ENCODE results near the gene MRAS.
"Not testable (repeated sequence)": the region's sequence is repeated elsewhere in the genome, so short reads cannot be mapped to it uniquely, and the experiment has no call there.

The MRAS gene

DNA sequence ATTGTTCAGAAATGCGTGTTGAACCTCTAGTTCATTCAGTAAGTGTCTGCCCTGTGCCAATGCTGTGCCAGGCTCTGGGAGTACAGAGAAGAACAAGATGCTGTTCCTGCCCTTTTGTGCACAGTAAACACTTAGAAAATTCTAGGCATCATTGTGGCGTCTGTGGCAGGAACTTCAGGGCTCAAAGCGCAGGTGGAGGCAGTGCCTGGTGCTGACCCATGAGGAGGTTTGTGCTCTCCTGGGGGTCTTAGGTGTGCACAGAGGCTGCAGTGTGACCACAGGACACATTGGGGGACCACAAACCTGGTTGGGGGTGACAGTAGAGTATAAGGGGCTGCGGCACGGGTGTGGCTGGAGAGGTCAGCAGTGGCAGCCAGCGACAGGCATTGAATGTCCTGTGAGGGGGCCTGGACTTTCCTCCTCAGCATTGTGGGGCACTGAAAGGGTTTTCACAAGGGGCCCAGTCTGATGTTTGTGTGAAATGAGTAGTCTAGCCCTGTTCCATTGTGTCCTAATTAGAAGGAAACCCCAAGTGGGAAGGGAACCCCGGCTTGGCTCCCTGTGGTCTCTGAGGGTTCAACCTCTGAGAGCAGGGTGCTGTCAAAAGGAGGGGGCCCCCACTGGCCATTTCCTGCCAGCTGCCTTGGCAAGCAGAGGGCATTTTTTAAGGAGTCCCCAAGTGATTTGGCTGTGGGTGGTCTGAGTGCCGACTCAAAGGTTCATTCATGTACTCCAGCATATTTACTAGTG is 20.9 kb downstream of the MRAS start:
- no peak overlapping the region for H3K9ac ChIP-seq (ENCODE audit: low read depth, low read length)
- no peaks in the 10 kb centered on the region for H3K4me1 ChIP-seq (ENCODE audit: insufficient read depth, low read length)
- H3K27ac ChIP-seq (ENCODE audit: low read length): no peak overlapping the region
- no peak overlapping the region for H3K4me3 ChIP-seq (ENCODE audit: low read length)
- no peaks in the 10 kb centered on the region for H3K27me3 ChIP-seq (ENCODE audit: insufficient read depth, low read length)
- 0 out of 2 replicates have a peak, but pooled peaks cover under 1% of the 10 kb centered on the region for H3K36me3 ChIP-seq (ENCODE audit: insufficient read depth, low read depth, low read length)
- no peaks in the 10 kb centered on the region for H3K9me3 ChIP-seq (ENCODE audit: insufficient read depth, low read depth, low read length)

DNA sequence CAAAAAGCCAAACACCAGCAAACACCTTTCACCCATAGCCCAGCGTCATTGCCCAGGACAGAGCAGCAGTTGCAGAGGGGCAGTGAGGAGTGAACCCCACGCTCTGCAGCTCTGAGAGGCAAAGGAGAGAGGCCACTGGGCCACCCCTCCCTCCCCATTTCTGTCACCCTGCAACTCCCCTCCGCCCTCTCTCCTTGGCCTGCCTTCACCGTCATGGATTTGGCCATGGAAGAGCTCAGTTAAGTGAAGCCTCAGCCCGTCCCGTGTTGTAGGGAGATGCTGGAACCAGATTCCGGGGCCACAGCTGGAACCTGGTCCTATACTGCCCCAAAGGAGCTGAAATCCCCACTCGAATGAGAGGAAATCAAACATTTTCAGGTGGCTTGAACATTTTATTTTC is 21.9 kb downstream of the MRAS start:
- Histone ChIP-seq H3K4me1 (ENCODE audit: insufficient read depth, low read length) (no peaks in the 10 kb centered on the region), H3K36me3 (ENCODE audit: insufficient read depth, low read depth, low read length) (0 out of 2 replicates have a peak, but pooled peaks cover 5% of the 10 kb centered on the region)

DNA sequence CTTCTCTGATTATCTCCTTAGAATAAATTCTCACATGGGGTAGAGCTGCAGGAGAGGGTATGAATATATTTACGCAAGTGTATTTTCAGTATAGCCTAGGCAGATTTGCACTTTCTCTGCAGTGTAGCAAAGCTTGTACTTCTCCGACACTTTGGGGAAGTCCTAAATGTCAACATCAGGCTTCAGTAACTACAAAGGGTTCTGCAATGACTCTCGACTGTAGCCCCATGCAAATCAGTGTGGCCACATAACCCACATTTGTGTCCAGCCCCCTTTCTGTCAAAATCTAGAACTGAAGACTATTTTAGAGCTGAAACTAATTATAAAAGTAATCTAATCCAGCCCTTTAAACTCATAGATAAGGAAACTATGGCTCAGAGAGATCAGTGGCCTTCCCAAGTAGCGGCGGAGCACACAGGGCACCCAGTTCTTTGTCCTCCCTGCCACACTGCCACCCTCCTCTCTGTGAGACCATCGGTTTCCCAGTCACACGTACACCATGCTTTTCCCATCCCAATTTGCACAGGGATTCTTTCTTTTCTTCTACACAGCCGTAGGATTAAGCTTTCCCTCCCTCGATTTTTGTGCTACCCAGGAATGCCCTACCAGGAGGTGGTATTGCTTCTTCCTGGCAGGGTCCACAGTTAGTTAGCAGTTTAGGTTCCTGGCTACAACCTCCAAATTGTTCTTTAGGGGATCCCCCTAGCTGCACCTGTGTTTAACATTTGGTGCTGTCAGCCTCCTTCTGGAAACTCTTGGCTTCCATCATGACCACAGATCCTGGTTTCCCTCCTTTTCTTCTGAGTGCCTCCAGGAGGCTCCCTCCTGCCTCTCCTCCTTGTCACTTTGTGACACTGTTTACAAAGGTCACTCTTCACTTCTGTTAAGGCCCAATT is 22.9 kb downstream of the MRAS start:
- Histone ChIP-seq H3K4me3 (ENCODE audit: low read length) (no peak overlapping the region), H3K27me3 (ENCODE audit: insufficient read depth, low read length) (no peaks in the 10 kb centered on the region), H3K36me3 (ENCODE audit: insufficient read depth, low read depth, low read length) (0 out of 2 replicates have a peak, but pooled peaks cover 5% of the 10 kb centered on the region), H3K27ac (ENCODE audit: low read length) (no peak overlapping the region), H3K9ac (ENCODE audit: low read depth, low read length) (no peak overlapping the region), H3K9me3 (ENCODE audit: insufficient read depth, low read depth, low read length) (no peaks in the 10 kb centered on the region), H3K4me1 (ENCODE audit: insufficient read depth, low read length) (no peaks in the 10 kb centered on the region)

More for the DNA sequence above, 21.9 kb downstream of the MRAS start:
- H3K27me3 ChIP-seq (ENCODE audit: insufficient read depth, low read length): no peaks in the 10 kb centered on the region
- H3K9me3 ChIP-seq (ENCODE audit: insufficient read depth, low read depth, low read length): no peaks in the 10 kb centered on the region
- H3K9ac ChIP-seq (ENCODE audit: low read depth, low read length): no peak overlapping the region
- no peak overlapping the region for H3K27ac ChIP-seq (ENCODE audit: low read length)
- no peak overlapping the region for H3K4me3 ChIP-seq (ENCODE audit: low read length)

DNA sequence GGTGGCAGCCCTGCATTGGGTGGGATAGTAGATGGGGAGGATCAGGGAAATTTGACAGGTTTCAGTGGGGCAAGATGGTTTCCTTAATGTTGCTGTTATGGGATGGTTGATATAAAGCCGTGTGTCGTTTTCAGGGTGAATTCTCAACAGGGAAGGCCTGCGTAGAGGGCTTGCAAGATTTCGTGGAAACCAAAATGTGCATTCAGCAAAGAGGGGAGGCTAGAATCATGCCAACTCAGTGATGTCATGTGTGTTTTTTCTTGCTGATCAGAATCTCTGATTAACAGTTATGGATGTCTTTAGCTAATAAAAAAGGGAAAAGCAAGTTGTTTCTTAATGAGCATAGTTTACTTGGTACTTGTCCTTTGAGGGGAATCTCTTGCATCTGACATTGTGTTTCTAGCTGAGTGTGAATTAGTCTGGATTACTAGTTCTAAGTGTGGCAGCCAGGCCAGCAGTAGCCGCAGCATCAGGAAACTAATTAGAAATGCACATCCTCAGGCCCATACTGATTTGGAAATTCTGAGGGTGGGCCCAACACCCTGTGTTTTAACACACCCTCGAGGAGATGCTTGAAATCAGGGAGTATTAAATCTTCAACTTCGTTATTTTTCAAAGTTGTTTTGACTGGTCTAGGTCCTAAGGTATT is 24.8 kb downstream of the MRAS start:
- Histone ChIP-seq H3K27me3 (ENCODE audit: insufficient read depth, low read length) (no peaks in the 10 kb centered on the region), H3K4me3 (ENCODE audit: low read length) (no peak overlapping the region), H3K27ac (ENCODE audit: low read length) (no peak overlapping the region), H3K36me3 (ENCODE audit: insufficient read depth, low read depth, low read length) (0 out of 2 replicates have a peak, but pooled peaks cover 5% of the 10 kb centered on the region), H3K9me3 (ENCODE audit: insufficient read depth, low read depth, low read length) (no peaks in the 10 kb centered on the region), H3K4me1 (ENCODE audit: insufficient read depth, low read length) (no peaks in the 10 kb centered on the region), H3K9ac (ENCODE audit: low read depth, low read length) (no peak overlapping the region)

DNA sequence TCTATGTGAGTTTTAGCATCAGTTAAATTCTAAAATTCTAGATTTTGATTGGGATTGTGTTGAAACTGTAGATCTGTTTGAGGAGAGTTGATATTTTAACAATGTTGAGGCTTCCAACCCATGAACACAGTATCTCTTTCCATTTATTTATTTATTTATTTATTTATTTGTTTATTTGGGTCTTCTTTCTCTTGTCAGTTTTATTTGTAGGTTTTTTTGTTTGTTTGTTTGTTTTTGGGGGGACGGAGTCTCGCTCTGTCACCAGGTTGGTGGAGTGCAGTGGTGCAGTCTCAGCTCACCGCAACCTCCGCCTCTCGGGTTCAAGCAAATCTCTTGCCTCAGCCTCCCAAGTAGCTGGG is 25.3 kb downstream of the MRAS start:
- Histone ChIP-seq H3K4me1 (ENCODE audit: insufficient read depth, low read length) (no peaks in the 10 kb centered on the region), H3K27me3 (ENCODE audit: insufficient read depth, low read length) (no peaks in the 10 kb centered on the region), H3K36me3 (ENCODE audit: insufficient read depth, low read depth, low read length) (0 out of 2 replicates have a peak, but pooled peaks cover 5% of the 10 kb centered on the region), H3K27ac (ENCODE audit: low read length) (no peak overlapping the region), H3K4me3 (ENCODE audit: low read length) (no peak overlapping the region), H3K9ac (ENCODE audit: low read depth, low read length) (no peak overlapping the region), H3K9me3 (ENCODE audit: insufficient read depth, low read depth, low read length) (no peaks in the 10 kb centered on the region)

DNA sequence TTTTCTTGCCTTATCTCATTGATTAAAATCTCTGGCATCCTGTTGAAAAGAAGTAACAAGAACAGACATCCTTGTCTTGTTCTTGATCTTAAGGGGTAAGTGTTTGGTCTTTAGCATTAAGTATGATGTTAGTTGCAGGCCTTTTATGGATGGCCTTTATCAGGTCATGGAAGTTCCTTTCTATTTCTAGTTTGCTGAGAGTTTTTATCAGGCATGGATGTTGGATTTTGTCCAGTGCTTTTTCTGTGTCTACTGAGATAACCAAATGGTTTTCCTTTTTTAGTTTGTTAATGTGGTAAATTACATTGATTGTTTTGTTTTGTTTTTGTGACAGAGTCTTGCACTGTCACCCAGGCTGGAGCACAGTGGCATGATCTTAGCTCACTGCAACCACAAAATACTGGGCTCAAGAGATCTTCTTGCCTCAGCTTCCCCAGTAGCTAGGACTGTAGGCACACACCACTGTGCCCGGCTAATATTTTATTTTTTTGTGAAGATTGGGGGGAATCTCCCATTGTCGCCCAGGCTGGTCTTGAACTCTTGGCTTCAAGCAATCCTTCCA is 26.3 kb downstream of the MRAS start:
- no peaks in the 10 kb centered on the region for H3K9me3 ChIP-seq (ENCODE audit: insufficient read depth, low read depth, low read length)
- H3K4me1 ChIP-seq (ENCODE audit: insufficient read depth, low read length): no peaks in the 10 kb centered on the region
- no peaks in the 10 kb centered on the region for H3K27me3 ChIP-seq (ENCODE audit: insufficient read depth, low read length)
- no peak overlapping the region for H3K27ac ChIP-seq (ENCODE audit: low read length)
- H3K4me3 ChIP-seq (ENCODE audit: low read length): no peak overlapping the region
- 0 out of 2 replicates have a peak, but pooled peaks cover 5% of the 10 kb centered on the region for H3K36me3 ChIP-seq (ENCODE audit: insufficient read depth, low read depth, low read length)
- H3K9ac ChIP-seq (ENCODE audit: low read depth, low read length): no peak overlapping the region

DNA sequence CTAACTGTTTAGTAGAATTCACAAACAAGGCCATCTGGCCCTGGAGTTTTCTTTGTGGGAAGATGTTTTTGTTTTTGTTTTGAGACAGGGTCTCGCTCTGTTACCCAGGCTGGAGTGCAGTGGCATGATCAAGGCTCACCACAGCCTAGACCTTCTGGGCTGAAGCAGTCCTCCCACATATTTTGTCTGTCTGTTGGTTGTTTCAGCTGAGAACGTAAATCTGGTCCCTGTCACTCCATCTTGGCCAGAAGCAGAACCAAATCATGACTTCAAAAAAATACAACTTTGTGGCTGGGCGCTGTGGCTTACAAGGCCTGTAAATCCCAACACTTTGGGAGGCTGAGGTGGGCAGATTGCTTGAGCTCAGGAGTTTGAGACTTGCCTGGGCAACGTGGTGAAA is 27.1 kb downstream of the MRAS start:
- Histone ChIP-seq H3K27ac (ENCODE audit: low read length) (no peak overlapping the region), H3K9ac (ENCODE audit: low read depth, low read length) (no peak overlapping the region), H3K4me1 (ENCODE audit: insufficient read depth, low read length) (no peaks in the 10 kb centered on the region), H3K36me3 (ENCODE audit: insufficient read depth, low read depth, low read length) (0 out of 2 replicates have a peak, but pooled peaks cover 5% of the 10 kb centered on the region), H3K9me3 (ENCODE audit: insufficient read depth, low read depth, low read length) (no peaks in the 10 kb centered on the region), H3K4me3 (ENCODE audit: low read length) (no peak overlapping the region), H3K27me3 (ENCODE audit: insufficient read depth, low read length) (no peaks in the 10 kb centered on the region)

DNA sequence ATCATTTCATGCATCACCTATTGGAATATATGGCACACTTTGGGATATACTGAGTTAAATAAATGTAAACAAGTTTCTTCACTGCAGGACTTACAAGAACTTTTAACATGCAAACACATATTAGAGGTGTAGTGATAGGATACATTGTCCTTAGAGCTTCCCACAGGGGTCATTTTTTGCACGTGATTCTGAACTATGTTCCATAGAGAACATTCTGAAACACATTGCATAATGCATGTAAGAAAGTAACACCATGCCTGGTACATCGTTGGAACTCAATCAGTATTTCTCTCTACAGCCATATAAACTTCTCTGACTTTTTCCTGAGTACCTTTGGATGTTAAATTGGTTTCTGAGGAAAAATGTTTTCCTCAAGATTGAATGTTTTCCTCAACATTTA is 28.3 kb downstream of the MRAS start:
- no peaks in the 10 kb centered on the region for H3K9me3 ChIP-seq (ENCODE audit: insufficient read depth, low read depth, low read length)
- no peak overlapping the region for H3K4me3 ChIP-seq (ENCODE audit: low read length)
- no peaks in the 10 kb centered on the region; the same call in 1 of the 2 replicates for H3K4me1 ChIP-seq (ENCODE audit: insufficient read depth, low read length)
- 0 out of 2 replicates have a peak, but pooled peaks cover 5% of the 10 kb centered on the region for H3K36me3 ChIP-seq (ENCODE audit: insufficient read depth, low read depth, low read length)
- H3K27me3 ChIP-seq (ENCODE audit: insufficient read depth, low read length): no peaks in the 10 kb centered on the region
- H3K27ac ChIP-seq (ENCODE audit: low read length): no peak overlapping the region
- H3K9ac ChIP-seq (ENCODE audit: low read depth, low read length): no peak overlapping the region

DNA sequence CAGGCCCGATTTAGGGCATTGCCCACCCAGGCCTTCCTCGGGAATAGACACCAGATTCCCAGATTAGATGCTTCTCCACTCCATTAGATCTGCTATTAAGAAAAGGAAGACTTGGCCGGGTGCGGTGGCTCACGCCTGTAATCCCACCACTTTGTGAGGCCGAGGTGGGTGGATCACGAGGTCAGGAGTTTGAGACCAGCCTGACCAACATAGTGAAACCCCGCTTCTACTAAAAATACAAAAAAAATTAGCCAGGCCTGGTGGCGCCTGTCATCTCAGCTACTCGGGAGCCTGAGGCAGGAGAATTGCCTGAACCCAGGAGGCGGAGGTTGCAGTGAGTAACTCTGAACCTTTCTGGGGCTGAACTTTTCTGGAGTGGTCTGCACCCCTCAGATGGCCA is 28.8 kb downstream of the MRAS start:
- not testable (repeated sequence) for H3K27me3 ChIP-seq (ENCODE audit: insufficient read depth, low read length); H3K27ac ChIP-seq (ENCODE audit: low read length); H3K9ac ChIP-seq (ENCODE audit: low read depth, low read length); H3K4me1 ChIP-seq (ENCODE audit: insufficient read depth, low read length); H3K9me3 ChIP-seq (ENCODE audit: insufficient read depth, low read depth, low read length); H3K36me3 ChIP-seq (ENCODE audit: insufficient read depth, low read depth, low read length); H3K4me3 ChIP-seq (ENCODE audit: low read length)

DNA sequence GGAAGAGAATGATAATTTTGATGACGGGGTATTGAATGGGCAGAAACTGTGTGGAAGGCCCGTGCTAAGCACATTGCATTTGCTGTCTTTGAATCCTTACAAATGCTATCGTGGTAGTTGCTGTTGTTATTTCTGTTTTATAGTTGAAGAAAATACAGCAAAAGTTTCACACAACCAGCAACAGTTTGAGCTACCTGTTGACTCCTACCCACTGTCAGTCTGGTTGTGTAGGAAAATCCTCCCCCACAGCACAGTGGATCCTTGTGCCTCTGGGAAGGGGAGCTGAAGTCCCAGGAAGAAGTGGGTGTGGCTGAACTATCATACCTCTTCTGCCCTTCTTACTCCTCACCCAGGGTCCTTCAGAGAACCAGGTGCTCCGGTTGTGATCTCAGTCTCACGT is 29.4 kb downstream of the MRAS start:
- Histone ChIP-seq H3K9me3 (ENCODE audit: insufficient read depth, low read depth, low read length) (no peaks in the 10 kb centered on the region), H3K4me1 (ENCODE audit: insufficient read depth, low read length) (no peaks in the 10 kb centered on the region; the same call in 1 of the 2 replicates), H3K27ac (ENCODE audit: low read length) (no peak overlapping the region), H3K36me3 (ENCODE audit: insufficient read depth, low read depth, low read length) (0 out of 2 replicates have a peak, but pooled peaks cover 5% of the 10 kb centered on the region), H3K27me3 (ENCODE audit: insufficient read depth, low read length) (no peaks in the 10 kb centered on the region), H3K4me3 (ENCODE audit: low read length) (no peak overlapping the region), H3K9ac (ENCODE audit: low read depth, low read length) (no peak overlapping the region)

DNA sequence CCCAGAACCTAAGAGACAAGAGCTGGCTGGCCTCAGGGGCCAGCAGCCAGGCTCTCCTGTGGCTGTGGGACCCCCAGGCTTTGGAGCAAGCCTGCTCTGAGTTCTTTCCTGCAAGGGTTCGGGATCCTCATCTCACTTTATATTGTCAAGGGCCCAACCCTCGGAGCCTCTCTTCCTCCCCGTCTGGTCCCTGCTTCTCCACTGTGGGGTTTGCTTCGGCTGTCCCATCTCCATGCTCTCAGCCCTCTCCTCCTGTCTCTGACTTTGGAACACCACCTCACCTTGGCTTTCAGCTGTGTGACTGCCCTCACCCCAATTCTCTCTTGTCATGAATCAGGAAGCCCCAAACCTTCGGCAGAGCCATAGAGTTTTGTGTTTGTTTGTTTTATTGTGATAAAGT is 30.0 kb downstream of the MRAS start:
- Histone ChIP-seq H3K4me1 (ENCODE audit: insufficient read depth, low read length) (no peaks in the 10 kb centered on the region; the same call in 1 of the 2 replicates), H3K4me3 (ENCODE audit: low read length) (no peak overlapping the region), H3K36me3 (ENCODE audit: insufficient read depth, low read depth, low read length) (0 out of 2 replicates have a peak, but pooled peaks cover 5% of the 10 kb centered on the region), H3K9ac (ENCODE audit: low read depth, low read length) (no peak overlapping the region), H3K27me3 (ENCODE audit: insufficient read depth, low read length) (no peaks in the 10 kb centered on the region), H3K27ac (ENCODE audit: low read length) (no peak overlapping the region), H3K9me3 (ENCODE audit: insufficient read depth, low read depth, low read length) (no peaks in the 10 kb centered on the region)
